IMR-90 (cell line): ENCODE measurements around the gene GTF2I. TPM values are rescaled to one million over a fixed set of nuclear protein-coding genes. Genes with fewer than 3 reads are reported as not detected.

Experiments
- ATAC-seq: fragments of 200-7000 bp; cut with Tn5 transposase; 2 replicates; pipeline ENCODE4 v1.9.1; 2020; ENCODE audit warnings: low read depth, mild to moderate bottlenecking, moderate library complexity
- BruUV-seq: library from RNA; stranded (reverse); fragments of 400-500 nt; replicated peaks from 2 replicates; lab custom pipeline; 2021; lab: Mats Ljungman, UMichigan
- CTCF ChIA-PET: fragments of 300-600 bp; formaldehyde crosslinking; extraction: SDS; loops from one replicate; lab custom pipeline; 2021; ENCODE audit warnings: antibody characterized with exemption; lab: Yijun Ruan, JAX
- POLR2A ChIA-PET: fragments of 300-600 bp; sonication (Branson Sonifier 250); formaldehyde crosslinking; loops from one replicate; lab custom pipeline; 2022; ENCODE audit warnings: antibody characterized with exemption; ENCODE audit not compliant: unreplicated experiment; lab: Charles Lee
- DNase-seq: peaks from one replicate; pipeline ENCODE4 v3.0.0; 2013
- H2AFZ ChIP-seq: replicated peaks from 2 replicates; pipeline ENCODE3; 2013; ENCODE audit warnings: low read length, mild to moderate bottlenecking; ENCODE audit not compliant: poor library complexity
- H2AK5ac ChIP-seq: 2 replicates; pipeline ENCODE4 v1.6.1; 2013; ENCODE audit warnings: low read depth, low read length, inconsistent platforms
- H2AK9ac ChIP-seq: replicated peaks from 2 replicates; pipeline ENCODE3; 2013; ENCODE audit warnings: mild to moderate bottlenecking, low read depth, low read length, moderate library complexity; ENCODE audit not compliant: poor library complexity
- H2BK120ac ChIP-seq: 2 replicates; pipeline ENCODE4 v1.6.1; 2013; ENCODE audit warnings: low read depth, low read length, inconsistent platforms
- H2BK15ac ChIP-seq: 3 replicates; pipeline ENCODE4 v1.6.1; 2013; ENCODE audit warnings: low read depth, low read length, inconsistent platforms
- H2BK20ac ChIP-seq: 2 replicates; pipeline ENCODE4 v1.6.1; 2013; ENCODE audit warnings: low read depth, mild to moderate bottlenecking, inconsistent platforms, low read length, moderate library complexity
- H2BK5ac ChIP-seq: 2 replicates; pipeline ENCODE4 v1.6.1; 2013; ENCODE audit warnings: mild to moderate bottlenecking, low read depth, low read length, inconsistent platforms; ENCODE audit not compliant: poor library complexity, severe bottlenecking
- H3K14ac ChIP-seq: replicated peaks from 2 replicates; pipeline ENCODE4 v1.6.1; 2013; ENCODE audit warnings: low read depth, low read length, inconsistent platforms
- H3K18ac ChIP-seq: 2 replicates; pipeline ENCODE4 v1.6.1; 2013; ENCODE audit warnings: low read depth, low read length, control low read depth
- H3K23ac ChIP-seq: 2 replicates; pipeline ENCODE4 v1.6.1; 2013; ENCODE audit warnings: low read depth, low read length, inconsistent platforms
- H3K27ac ChIP-seq: 2 replicates; pipeline ENCODE4 v1.5.1; 2013; ENCODE audit warnings: mild to moderate bottlenecking, control low read depth, low read length; ENCODE audit not compliant: insufficient read depth
- H3K27me3 ChIP-seq: 2 replicates; pipeline ENCODE4 v1.6.1; 2013; ENCODE audit warnings: low read length; ENCODE audit not compliant: control insufficient read depth, insufficient read depth
- H3K36me3 ChIP-seq: 2 replicates; pipeline ENCODE4 v1.6.1; 2013; ENCODE audit warnings: low read length, mixed read lengths; ENCODE audit not compliant: control insufficient read depth, insufficient read depth
- H3K4ac ChIP-seq: 2 replicates; pipeline ENCODE4 v1.6.1; 2013; ENCODE audit warnings: low read depth, low read length, inconsistent platforms
- H3K4me1 ChIP-seq: 2 replicates; pipeline ENCODE4 v1.6.1; 2013; ENCODE audit warnings: low read length, mixed read lengths; ENCODE audit not compliant: control insufficient read depth, insufficient read depth
- H3K4me2 ChIP-seq: 2 replicates; pipeline ENCODE4 v1.6.1; 2013; ENCODE audit warnings: low read depth, mild to moderate bottlenecking, control low read depth, low read length, moderate library complexity
- H3K4me3 ChIP-seq: 2 replicates; pipeline ENCODE4 v1.5.1; 2013; ENCODE audit warnings: low read depth, mild to moderate bottlenecking, control low read depth, low read length, moderate library complexity; ENCODE audit not compliant: insufficient read depth
- H3K56ac ChIP-seq: 2 replicates; pipeline ENCODE4 v1.6.1; 2013; ENCODE audit warnings: low read length, inconsistent platforms; ENCODE audit not compliant: insufficient read depth; ENCODE audit errors: extremely low read depth
- H3K79me1 ChIP-seq, 2 experiments: 2 replicates each; pipeline ENCODE4 v1.6.1; 2013; ENCODE audit warnings: low read length in 2 of 2, inconsistent platforms in 1 of 2, low read depth in 1 of 2
- H3K9ac ChIP-seq: 2 replicates; pipeline ENCODE4 v1.6.1; 2013; ENCODE audit warnings: low read depth, low read length, control low read depth
- H3K9me1 ChIP-seq: 2 replicates; pipeline ENCODE4 v1.6.1; 2013; ENCODE audit warnings: low read length, inconsistent platforms; ENCODE audit not compliant: insufficient read depth
- H3K9me3 ChIP-seq: 2 replicates; pipeline ENCODE4 v1.6.1; 2013; ENCODE audit warnings: low read length; ENCODE audit not compliant: control insufficient read depth, insufficient read depth
- H4K20me1 ChIP-seq: 2 replicates; pipeline ENCODE4 v1.6.1; 2013; ENCODE audit warnings: low read length, inconsistent platforms; ENCODE audit not compliant: insufficient read depth
- H4K5ac ChIP-seq: 2 replicates; pipeline ENCODE4 v1.6.1; 2013; ENCODE audit warnings: mild to moderate bottlenecking, low read depth, low read length, control low read depth
- H4K8ac ChIP-seq, 2 experiments: 2 replicates each; pipeline ENCODE4 v1.6.1; 2013; ENCODE audit warnings: low read depth in 2 of 2, low read length in 2 of 2, control low read depth in 1 of 2, inconsistent platforms in 1 of 2
- H4K91ac ChIP-seq: 2 replicates; pipeline ENCODE4 v1.6.1; 2013; ENCODE audit warnings: low read depth, low read length, inconsistent platforms; ENCODE audit not compliant: insufficient read depth
- BHLHE40 ChIP-seq: fragments of 150-350 bp; IDR thresholded peaks from 2 replicates; pipeline ENCODE4 v1.6.1; 2016; ENCODE audit warnings: mild to moderate bottlenecking, low read depth, low read length
- CEBPB ChIP-seq: IDR thresholded peaks from 2 replicates; pipeline ENCODE4 v1.6.1; 2012; ENCODE audit warnings: low read depth, low read length, improper control_type of control experiment
- CHD1 ChIP-seq: IDR thresholded peaks from 2 replicates; pipeline ENCODE4 v1.6.1; 2012; ENCODE audit warnings: low read depth, low read length, improper control_type of control experiment
- FOS ChIP-seq: fragments of 150-350 bp; IDR thresholded peaks from 2 replicates; pipeline ENCODE4 v1.6.1; 2016; ENCODE audit warnings: low read depth, low read length
- MAFK ChIP-seq: IDR thresholded peaks from 2 replicates; pipeline ENCODE4 v1.6.1; 2012; ENCODE audit warnings: low read depth, low read length, improper control_type of control experiment
- MAZ ChIP-seq: IDR thresholded peaks from 2 replicates; pipeline ENCODE4 v1.6.1; 2012; ENCODE audit warnings: low read depth, mild to moderate bottlenecking, low read length, improper control_type of control experiment, moderate library complexity, borderline replicate concordance
- MXI1 ChIP-seq: IDR thresholded peaks from 2 replicates; pipeline ENCODE4 v1.6.1; 2012; ENCODE audit warnings: low read depth, mild to moderate bottlenecking, low read length, moderate library complexity, borderline replicate concordance
- NFE2L2 ChIP-seq: fragments of 150-350 bp; IDR thresholded peaks from 2 replicates; pipeline ENCODE4 v1.6.1; 2016; ENCODE audit warnings: low read depth, mild to moderate bottlenecking, low read length
- POLR2A ChIP-seq: IDR thresholded peaks from 2 replicates; pipeline ENCODE4 v1.6.1; 2012; ENCODE audit warnings: mild to moderate bottlenecking, low read depth, low read length
- RAD21 ChIP-seq: IDR thresholded peaks from 2 replicates; pipeline ENCODE4 v1.6.1; 2012; ENCODE audit warnings: low read length, improper control_type of control experiment
- RCOR1 ChIP-seq: IDR thresholded peaks from 2 replicates; pipeline ENCODE4 v1.6.1; 2012; ENCODE audit warnings: mild to moderate bottlenecking, low read length, improper control_type of control experiment; ENCODE audit not compliant: insufficient replicate concordance
- RFX5 ChIP-seq: IDR thresholded peaks from 2 replicates; pipeline ENCODE4 v1.8.0; 2012; ENCODE audit warnings: low read depth, mild to moderate bottlenecking, low read length, moderate library complexity
- SMC3 ChIP-seq: fragments of 150-350 bp; IDR thresholded peaks from 2 replicates; pipeline ENCODE4 v1.6.1; 2016; ENCODE audit warnings: low read depth, mild to moderate bottlenecking, antibody characterized with exemption, low read length, moderate library complexity
- WGBS, 2 experiments: methylation state at CpG; one replicate each; pipeline versions ENCODE4 v1.1.5 to v1.1.7; 2013; ENCODE audit warnings: missing lambda C conversion rate in 2 of 2; ENCODE audit not compliant: insufficient read length in 1 of 2; ENCODE audit errors: extremely low coverage in 2 of 2; 5-methylcytosine and 5-hydroxymethylcytosine counted together
- dilution Hi-C: fragments of 300-500 bp; cut with HindIII; formaldehyde crosslinking; loops from one replicate; pipeline ENCODE4 v1.14.3; 2018; ENCODE audit warnings: low sequenced_read_pairs; ENCODE audit not compliant: unreplicated experiment
- in situ Hi-C: fragments of 300-500 bp; cut with MboI; formaldehyde crosslinking; loops from 3 replicates; pipeline ENCODE4 v1.14.3; 2019; ENCODE audit warnings: low sequenced_read_pairs, inconsistent platforms, mixed read lengths
- intact Hi-C: fragments of 100-400 bp; cut with micrococcal nuclease; formaldehyde crosslinking; loops from 2 replicates; pipeline ENCODE4 v1.10.0; 2022
- polyA plus RNA-seq, 3 experiments: library from polyadenylated mRNA; depleted of rRNA; stranded (reverse); fragments of >200 nt; gene quantifications; 2 replicates each; pipeline ENCODE4 v1.2.3, GENCODE V29; 2012; ENCODE audit warnings: low replicate concordance in 1 of 3
- total RNA-seq: library from RNA; depleted of rRNA; stranded (reverse); fragments of >200 nt; gene quantifications from 2 replicates; pipeline ENCODE4 v1.2.3, GENCODE V29; 2012
- TF ChIP-seq, protein P1 (sequence below): fragments of 150-350 bp; IDR thresholded peaks from 2 replicates; pipeline ENCODE4 v1.6.1; 2017; ENCODE audit warnings: mild to moderate bottlenecking, antibody characterized with exemption, low read length, low read depth
- TF ChIP-seq, protein P2 (sequence below): fragments of 150-350 bp; IDR thresholded peaks from 2 replicates; pipeline ENCODE4 v1.6.1; 2016; ENCODE audit warnings: low read depth, mild to moderate bottlenecking, low read length, moderate library complexity, borderline replicate concordance
- TF ChIP-seq, protein P3 (sequence below): conservative IDR thresholded peaks from 2 replicates; pipeline ENCODE4 v1.5.1; 2012; ENCODE audit warnings: mild to moderate bottlenecking, low read depth, low read length, improper control_type of control experiment

GTF2I gene
- total and polyA plus RNA-seq, 2 of the 4 experiments (the other 2 are of a cell fraction), result 46.4 to 88.8 TPM

DNA sequence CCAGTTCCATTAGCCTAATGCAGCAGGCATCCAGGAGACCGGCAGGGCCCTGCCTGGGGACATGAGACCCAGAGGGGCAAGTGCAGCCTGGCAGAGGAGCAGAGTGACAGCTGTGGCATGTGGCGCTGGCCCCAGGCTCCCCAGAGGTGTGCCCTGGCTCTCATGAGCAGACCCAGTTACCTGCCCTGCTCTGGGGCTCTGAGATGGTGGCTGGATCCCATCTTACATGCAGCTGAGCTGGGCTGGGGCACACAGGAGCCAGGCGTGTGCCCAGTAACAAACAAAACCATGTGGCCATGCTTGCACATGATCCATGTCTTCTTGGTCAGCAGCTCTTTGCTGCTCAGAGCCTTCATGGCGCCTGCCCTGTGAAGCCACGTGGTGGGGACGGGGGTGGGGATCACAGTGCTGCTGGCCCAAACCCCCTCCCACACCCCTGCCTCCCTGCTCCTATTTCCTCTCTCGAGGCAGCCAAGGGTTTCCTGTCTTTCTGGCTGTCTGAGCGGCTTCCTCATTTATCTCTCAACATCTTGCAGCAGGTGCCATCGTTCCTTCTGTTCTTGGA is 40.3 kb upstream of the GTF2I start:
- dilution Hi-C loops, result no loop called here
- no peak overlapping the region for H3K56ac ChIP-seq

More for the DNA sequence above, 40.3 kb upstream of the GTF2I start:
- H3K4me2 ChIP-seq, result no peak overlapping the region
- H2AK9ac ChIP-seq, result no peak overlapping the region
- no peak overlapping the region for H2BK20ac ChIP-seq
- no peaks in the 10 kb centered on the region for H3K79me1 ChIP-seq
- no peak overlapping the region for H3K18ac ChIP-seq
- intact Hi-C loops, result loop anchor here (5.0 kb wide), 1 partner anchor 35 kb away; no protein-coding TSS in a partner anchor
- H3K14ac ChIP-seq, result no peak overlapping the region
- no peak for DNase-seq
- H3K27ac ChIP-seq, result no peak overlapping the region
- no peaks in the 10 kb centered on the region for H3K27me3 ChIP-seq
- no peaks in the 10 kb centered on the region for H3K36me3 ChIP-seq
- H4K91ac ChIP-seq, result no peak overlapping the region
- no peak overlapping the region; the same call in 1 of the 2 replicates for H3K23ac ChIP-seq
- no peak overlapping the region for H3K4ac ChIP-seq
- H3K4me3 ChIP-seq, result no peak overlapping the region
- TF ChIP-seq NFE2L2 (no peak), SMC3 (no peak), MAFK (no peak), CHD1 (no peak), CEBPB (no peak), RCOR1 (no peak), MXI1 (no peak), MAZ (no peak), FOS (no peak), BHLHE40 (no peak), RFX5 (no peak), RAD21 (no peak), POLR2A (no peak)
- TF ChIP-seq, protein P1, sequence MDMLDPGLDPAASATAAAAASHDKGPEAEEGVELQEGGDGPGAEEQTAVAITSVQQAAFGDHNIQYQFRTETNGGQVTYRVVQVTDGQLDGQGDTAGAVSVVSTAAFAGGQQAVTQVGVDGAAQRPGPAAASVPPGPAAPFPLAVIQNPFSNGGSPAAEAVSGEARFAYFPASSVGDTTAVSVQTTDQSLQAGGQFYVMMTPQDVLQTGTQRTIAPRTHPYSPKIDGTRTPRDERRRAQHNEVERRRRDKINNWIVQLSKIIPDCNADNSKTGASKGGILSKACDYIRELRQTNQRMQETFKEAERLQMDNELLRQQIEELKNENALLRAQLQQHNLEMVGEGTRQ, result no peak
- TF ChIP-seq, protein P2, sequence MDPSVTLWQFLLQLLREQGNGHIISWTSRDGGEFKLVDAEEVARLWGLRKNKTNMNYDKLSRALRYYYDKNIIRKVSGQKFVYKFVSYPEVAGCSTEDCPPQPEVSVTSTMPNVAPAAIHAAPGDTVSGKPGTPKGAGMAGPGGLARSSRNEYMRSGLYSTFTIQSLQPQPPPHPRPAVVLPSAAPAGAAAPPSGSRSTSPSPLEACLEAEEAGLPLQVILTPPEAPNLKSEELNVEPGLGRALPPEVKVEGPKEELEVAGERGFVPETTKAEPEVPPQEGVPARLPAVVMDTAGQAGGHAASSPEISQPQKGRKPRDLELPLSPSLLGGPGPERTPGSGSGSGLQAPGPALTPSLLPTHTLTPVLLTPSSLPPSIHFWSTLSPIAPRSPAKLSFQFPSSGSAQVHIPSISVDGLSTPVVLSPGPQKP, result no peak
- TF ChIP-seq, protein P3, sequence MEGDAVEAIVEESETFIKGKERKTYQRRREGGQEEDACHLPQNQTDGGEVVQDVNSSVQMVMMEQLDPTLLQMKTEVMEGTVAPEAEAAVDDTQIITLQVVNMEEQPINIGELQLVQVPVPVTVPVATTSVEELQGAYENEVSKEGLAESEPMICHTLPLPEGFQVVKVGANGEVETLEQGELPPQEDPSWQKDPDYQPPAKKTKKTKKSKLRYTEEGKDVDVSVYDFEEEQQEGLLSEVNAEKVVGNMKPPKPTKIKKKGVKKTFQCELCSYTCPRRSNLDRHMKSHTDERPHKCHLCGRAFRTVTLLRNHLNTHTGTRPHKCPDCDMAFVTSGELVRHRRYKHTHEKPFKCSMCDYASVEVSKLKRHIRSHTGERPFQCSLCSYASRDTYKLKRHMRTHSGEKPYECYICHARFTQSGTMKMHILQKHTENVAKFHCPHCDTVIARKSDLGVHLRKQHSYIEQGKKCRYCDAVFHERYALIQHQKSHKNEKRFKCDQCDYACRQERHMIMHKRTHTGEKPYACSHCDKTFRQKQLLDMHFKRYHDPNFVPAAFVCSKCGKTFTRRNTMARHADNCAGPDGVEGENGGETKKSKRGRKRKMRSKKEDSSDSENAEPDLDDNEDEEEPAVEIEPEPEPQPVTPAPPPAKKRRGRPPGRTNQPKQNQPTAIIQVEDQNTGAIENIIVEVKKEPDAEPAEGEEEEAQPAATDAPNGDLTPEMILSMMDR, result no peak
- ATAC-seq, result no peak
- no peak overlapping the region for H2BK120ac ChIP-seq
- no peak overlapping the region for H2AK5ac ChIP-seq
- no peaks in the 10 kb centered on the region for H3K9me1 ChIP-seq
- peak overlapping the region; percentile 80 for H2AFZ ChIP-seq
- no peaks in the 10 kb centered on the region for H3K9me3 ChIP-seq
- CTCF ChIA-PET, result no interaction called here
- H3K4me1 ChIP-seq, result no peaks in the 10 kb centered on the region; the same call in 1 of the 2 replicates
- no TSS peak for BruUV-seq
- H2BK15ac ChIP-seq, result no peak overlapping the region
- whole genome bisulfite sequencing, 2 experiments, result 77% methylated on average over 5 of the region's 9 CpGs; no CpG with 5 or more reads in 1 of the 2 experiments
- H3K9ac ChIP-seq, result no peak overlapping the region
- H4K20me1 ChIP-seq, result no peaks in the 10 kb centered on the region
- POLR2A ChIA-PET, result no interaction called here
- in situ Hi-C loops, result no loop called here
- no peak overlapping the region for H4K5ac ChIP-seq
- no peak overlapping the region for H4K8ac ChIP-seq
- H2BK5ac ChIP-seq, result no peak overlapping the region
